COLO829 (cell line): ENCODE results near the gene PTPN12.
A peak's percentile ranks its signal among the peaks of the same experiment; 100 is the strongest.
"Not testable (repeated sequence)": the region's sequence is repeated elsewhere in the genome, so short reads cannot be mapped to it uniquely, and the experiment has no call there.

ENCODE experiments used
- DNase-seq: peaks from one replicate; pipeline ENCODE4 v3.0.0; 2012; ENCODE audit warnings: low spot score

The PTPN12 gene

DNA sequence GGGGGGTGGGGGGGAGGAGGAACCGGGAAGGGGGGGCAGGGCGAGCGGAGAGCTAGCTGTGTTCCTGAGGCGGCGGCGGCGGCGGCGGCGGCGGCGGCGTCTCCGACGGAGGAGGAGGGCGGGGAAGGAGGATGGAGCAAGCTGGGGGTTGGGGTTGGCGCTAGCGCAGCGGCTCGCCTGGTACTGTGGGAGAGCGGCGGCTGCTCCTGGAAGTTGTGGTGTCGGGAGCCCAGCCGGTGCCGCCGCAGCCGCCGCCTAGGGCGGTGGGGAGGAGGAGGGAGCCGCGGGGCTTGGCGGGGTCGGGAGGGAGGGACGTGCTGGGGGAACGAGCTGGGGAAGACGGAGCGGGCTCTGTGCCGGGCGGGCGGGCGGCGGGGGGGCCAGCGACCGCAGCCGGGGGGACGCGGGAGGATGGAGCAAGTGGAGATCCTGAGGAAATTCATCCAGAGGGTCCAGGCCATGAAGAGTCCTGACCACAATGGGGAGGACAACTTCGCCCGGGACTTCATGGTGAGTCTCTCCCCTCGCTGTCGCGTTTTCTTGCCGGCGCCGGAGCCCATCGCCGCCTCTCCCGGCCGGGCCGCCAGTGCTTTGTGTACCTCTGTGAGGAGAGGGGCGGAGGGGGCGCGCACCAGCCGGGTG, at the start of gene PTPN12:
TSS of gene PTPN12 (plus strand) at position 160 of the 642 bp plus-strand sequence. CDS start at position 412, 252 bp downstream.
- DNase-seq, result no peak

DNA sequence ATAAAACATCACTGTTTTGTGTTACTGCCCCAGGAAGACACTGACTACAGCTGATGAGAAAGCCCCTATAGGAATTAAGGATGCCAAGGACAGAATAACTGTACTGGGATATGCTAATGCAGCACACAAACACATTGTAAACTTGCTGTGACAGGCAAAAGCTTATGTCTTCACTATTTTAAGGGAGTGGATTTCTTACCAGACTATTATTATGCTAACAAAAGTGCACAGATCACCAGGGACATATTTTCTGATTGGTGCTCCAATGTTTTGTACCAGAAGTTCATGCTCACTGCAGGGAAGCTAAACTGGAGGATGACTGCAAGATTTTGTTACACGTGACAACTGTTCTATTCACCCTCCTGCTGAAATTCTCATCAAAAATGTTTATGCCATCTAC, 48.1 kb upstream of the PTPN12 start:
- DNase-seq, result no peak

DNA sequence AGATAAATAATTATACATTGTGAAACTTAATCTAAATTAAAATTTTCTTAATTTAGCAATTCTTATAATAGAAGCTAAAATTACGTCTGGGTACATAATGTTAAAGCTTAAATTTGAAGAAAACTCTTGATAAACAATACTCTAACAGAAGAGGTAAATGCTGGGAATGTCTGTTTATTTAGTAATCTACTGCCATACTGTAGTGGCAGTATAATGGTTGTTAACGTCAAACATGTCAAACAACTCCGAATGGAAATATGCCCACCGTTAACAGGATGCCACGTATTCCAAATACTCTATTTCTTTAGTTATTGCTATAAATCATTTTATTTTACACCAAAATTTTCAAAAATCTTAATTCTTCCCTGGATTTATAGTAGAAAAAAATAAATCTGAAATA, 40.0 kb upstream of the PTPN12 start:
- DNase-seq, result no peak

DNA sequence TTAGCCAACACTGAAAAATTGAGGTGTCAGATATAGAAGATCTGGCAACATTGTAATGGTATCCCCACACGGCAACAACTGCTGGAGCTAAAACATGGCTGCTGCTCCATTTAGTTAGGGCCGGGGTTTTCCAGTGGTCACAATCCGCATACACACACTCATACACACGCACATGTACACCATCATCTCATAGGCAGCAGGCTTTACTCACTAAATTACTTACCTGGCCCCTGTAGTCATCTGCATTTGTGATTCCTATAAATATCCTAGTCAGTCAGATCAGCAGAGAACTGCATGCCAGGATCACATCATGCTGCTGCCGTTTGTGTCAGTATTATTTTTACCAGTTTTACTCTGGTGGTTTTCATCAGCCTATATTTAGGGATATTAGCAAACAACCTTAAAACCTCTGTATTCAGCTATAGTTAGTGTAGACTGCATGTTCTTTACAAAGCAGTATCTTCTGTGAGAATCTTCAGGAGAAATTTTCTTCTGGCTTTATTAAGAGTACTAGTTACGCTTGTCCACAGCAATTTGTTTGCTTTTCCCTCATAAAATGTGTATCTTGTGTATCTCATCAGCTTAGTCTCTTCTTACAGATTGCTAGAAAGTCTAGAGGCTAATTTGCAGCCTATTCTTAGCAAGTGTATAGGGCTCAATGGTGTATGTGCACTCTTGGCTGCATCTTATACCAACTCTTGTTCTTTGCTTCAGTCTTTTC, 38.3 kb upstream of the PTPN12 start:
- no peak for DNase-seq

DNA sequence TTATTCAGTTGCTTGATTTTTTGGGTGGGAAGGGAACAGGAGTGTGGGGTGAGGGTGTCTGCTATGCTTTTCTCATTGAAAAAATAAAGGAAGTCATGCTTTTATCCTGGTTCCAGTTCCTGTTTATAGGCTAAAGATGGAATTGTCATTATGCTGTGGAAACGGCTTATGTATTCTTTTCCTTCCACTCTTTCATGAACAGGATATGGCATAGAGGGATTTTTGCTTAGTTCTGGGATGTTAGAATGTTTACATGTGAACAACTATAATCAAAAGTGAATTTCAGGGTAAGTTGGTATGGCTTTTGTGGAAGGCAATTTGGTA, 35.9 kb upstream of the PTPN12 start:
- no peak for DNase-seq

DNA sequence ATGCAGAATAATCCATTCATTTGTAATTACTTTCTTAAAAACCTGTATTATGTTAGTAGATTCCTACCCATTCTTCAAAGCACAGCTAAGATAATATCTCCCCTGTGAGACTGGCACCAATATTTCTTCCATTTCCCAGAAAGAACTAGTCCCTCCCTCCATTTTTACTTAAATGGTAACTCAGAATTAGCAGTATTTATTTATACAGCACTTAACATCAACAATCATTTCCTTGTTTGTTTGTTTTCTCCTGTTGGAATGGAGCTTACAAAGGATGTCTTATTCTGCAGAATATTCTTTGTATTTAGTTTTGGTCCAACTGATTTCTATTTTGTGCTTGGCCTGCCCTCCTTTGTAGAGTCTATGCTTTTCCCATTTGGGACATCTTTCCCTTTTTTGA, 32.1 kb upstream of the PTPN12 start:
- peak; percentile 16 for DNase-seq

DNA sequence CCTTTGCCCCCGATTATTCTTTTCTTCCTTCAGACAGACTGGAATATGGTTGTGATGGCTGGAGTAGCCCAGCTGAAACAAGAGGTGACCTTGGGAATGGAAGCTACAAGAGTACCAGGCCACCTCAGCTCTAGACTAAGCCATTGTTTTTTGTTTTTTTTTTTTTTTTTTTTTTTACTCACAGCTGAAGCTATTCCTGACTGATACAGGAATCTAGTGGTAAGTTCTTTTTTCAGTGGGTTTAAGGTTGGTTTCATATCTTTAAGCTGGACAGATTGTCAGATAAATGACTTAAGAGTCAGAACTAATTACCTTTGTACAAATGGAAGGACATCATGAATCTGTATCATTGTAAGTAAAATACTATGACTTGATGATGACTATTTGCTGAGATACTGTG, 30.2 kb upstream of the PTPN12 start:
- DNase-seq, result no peak

DNA sequence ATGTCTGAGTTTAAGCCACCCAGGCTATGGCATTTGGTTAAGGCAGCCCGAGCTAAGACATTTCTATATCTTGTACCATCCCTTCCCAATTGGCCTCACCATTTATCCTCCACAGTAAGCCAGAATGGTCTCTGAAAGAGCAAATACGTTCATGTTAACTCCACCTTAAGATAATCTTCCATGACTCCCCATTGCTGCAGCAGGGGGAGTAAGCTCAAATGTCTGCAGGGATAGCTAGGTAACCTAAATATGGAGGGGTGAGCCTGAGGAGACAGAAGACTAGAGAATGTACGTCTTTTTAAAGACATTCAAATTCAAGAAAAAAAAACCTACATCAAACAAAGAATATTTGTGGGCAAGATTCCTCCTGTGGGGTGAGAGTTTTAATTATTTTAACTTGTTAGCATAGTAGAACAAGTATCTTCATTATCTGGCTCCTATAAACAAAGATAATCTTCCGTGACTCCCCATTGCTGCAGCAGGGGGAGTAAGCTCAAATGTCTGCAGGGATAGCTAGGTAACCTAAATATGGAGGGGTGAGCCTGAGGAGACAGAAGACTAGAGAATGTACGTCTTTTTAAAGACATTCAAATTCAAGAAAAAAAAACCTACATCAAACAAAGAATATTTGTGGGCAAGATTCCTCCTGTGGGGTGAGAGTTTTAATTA, 24.0 kb upstream of the PTPN12 start:
- DNase-seq, result not testable (repeated sequence)

DNA sequence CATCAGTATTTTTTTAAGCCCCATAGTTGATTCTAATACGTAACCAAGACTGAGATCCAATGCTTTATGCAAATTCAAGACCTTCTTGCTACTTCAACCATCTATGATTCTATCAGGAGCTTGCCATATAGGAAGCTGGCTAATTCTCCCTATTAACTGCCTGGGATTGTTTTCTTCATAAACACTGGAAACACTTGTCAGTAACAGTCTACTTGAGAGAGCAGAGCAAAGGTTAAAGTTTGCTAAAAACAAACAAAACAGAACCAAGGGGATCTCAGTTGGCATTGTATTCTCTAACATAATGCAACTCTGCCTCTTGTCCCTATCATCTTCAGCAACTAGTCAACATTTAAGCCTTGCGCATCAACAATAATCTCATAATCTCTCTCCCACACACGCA, 21.0 kb upstream of the PTPN12 start:
- no peak for DNase-seq

DNA sequence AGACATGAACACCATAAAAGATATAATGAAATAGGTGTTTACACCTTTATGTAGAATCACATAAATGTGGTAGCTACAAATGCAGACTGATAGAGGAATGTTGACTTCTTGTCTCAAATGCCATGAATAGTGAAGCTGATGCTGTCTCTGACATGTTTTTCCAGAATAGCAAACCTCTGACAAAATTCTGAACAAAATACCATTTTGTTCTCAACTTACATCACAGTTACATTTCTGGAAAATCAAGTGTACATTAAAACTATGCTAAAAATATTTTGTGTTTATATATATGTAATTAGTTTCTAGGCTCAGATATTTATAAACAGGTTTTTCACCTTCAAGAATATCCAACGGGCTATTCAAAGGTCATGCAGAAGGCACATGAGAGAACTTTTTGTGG, 16.8 kb upstream of the PTPN12 start:
- no peak for DNase-seq

DNA sequence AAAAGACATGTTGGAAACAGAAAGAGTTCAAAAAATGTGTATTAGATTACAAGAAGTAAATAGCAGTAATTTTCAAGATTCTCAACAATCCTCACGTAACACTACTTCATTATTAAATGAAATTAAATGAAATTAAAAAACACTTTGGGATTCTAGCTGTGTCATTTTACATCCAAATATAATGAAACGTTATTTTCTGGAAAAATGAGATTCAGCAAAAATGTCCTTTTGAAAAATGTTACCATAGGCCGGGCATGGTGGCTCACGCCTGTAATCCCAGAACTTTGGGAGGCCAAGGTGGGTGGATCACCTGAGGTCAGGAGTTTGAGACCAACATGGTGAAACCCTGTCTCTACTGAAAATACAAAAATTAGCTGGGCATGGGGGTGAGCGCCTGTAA, 15.6 kb upstream of the PTPN12 start:
- not testable (repeated sequence) for DNase-seq

DNA sequence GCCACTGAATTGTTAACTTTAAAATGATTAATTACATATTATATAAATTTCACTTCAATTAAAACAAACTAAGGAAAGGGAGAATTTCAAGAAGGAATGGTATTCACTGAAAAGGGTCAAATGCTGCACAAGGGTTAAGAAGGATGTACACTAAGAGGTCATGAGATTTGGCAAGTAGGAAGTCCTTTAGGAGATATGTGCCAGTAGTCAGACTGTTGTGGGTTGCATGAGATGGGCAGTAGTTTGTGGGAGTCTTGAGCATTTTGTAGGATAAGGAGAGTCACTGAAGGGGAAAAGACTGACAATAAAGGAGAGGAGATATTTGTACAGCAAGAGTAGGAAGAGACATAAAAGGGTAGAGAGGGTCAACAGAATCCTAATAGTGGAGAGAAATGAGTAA, 12.4 kb upstream of the PTPN12 start:
- DNase-seq, result no peak

DNA sequence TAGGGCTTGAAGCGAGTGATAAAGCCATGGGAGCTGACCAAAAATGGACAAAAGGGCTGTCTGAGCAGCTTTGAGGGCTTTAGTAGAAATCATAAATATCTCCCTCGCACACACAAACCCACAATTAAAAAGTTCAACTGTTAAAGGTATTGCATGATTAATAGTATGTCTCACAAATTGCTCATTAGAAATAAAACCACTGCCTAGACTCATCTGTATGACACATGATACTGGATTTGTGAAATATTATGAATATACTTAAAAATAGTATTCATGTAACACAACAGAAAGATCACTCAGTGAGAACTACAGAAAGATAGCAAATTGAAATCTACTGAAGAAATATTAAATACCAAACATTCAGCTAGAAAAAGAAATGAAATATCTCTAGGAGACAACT, 11.9 kb upstream of the PTPN12 start:
- no peak for DNase-seq

DNA sequence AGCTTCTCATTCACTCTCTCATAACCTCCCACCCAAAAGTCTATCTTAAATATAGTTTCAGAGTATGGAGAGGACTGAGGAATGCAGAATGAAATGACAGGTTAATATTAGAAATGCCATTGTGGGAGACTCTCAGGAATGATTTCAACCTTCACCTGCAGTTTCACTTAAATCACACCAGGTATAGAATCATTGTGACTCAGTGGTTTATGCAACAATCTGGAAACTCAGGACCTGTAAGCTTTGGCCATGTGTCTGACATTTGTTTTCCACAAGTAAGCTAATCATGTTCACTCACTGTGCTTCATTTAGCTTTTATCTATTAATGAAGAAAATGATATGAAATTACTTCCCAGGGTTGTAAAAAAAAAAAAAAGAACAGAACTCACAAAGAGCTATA, 8.7 kb upstream of the PTPN12 start:
- DNase-seq, result no peak

DNA sequence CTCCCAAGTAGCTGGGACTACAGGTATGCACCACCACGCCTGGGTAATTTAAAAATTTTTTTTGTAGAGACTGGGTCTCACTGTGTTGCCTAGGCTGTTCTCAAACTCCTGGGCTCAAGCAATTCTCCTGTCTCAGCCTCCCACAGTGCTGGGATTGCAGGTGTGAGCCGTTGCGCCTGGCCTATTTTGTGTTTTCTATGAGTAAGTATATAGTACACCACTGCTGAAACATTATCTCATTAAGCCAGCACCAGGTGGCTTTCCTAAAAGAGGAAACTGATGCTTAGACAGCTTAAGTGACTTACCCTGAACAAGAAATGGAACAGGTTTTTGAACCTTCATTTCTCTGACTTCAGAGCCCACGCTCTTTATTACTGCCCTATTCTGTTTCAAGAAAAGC, 7.8 kb upstream of the PTPN12 start:
- no peak for DNase-seq

DNA sequence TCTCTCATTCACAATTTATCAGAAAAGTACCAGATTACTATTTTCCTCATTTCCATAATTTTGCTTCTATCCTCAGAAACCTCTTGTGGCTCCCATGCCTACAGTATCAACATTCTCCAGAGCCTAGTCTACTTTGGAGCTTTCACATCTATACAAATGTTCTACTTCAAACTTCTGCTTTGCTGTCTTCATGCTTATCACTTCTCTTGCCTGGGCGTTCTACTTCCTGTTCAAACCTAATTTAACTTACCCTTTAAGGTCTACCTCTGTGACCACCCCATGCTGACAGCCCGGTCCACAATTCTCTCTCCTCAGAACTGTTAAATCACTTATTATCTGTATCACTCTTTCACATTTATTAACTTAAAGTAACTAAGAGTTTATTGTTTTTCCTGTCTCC, 6.1 kb upstream of the PTPN12 start:
- no peak for DNase-seq

DNA sequence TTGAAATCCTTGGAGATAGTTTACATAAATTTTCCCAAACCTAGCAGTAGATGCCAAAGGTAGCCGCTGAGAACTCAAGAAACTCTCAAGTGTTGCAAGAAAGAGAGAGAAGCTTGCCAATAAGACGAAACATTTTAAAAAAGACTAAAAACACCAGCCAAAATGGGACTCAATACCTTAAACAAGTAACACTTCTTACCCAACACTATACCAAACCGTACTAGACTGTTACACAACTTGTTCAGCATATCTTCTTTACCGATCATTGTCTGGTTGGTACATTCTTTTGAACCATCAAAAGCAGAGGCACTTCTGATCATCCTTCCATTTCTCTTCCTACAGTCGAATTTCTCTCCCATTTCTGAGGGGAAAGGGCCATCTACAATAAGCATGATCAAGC, 4.8 kb upstream of the PTPN12 start:
- no peak for DNase-seq

DNA sequence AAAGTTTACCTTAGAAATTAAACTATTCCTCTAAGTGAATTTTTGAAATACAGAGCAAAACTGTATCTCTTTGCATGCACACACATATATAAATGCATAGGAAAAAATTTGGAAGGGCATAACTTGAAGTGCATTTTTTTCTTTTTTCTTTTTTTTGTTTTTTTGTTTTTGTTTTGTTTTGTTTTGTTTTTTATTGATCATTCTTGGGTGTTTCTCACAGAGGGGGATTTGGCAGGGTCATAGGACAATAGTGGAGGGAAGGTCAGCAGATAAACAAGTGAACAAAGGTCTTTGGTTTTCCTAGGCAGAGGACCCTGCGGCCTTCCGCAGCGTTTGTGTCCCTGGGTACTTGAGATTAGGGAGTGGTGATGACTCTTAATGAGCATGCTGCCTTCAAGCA, 4.4 kb upstream of the PTPN12 start:
- DNase-seq, result not testable (repeated sequence)

DNA sequence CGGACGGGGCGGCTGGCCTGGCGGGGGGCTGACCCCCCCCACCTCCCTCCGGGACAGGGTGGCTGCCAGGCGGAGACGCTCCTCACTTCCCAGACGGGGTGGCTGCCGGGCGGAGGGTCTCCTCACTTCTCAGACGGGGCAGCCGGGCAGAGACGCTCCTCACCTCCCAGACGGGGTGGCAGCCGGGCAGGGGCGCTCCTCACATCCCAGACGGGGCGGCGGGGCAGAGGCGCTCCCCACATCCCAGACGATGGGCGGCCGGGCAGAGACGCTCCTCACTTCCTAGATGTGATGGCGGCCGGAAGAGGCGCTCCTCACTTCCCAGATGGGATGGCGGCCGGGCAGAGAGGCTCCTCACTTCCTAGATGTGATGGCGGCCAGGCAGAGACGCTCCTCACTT, 3.0 kb upstream of the PTPN12 start:
- DNase-seq, result not testable (repeated sequence)

DNA sequence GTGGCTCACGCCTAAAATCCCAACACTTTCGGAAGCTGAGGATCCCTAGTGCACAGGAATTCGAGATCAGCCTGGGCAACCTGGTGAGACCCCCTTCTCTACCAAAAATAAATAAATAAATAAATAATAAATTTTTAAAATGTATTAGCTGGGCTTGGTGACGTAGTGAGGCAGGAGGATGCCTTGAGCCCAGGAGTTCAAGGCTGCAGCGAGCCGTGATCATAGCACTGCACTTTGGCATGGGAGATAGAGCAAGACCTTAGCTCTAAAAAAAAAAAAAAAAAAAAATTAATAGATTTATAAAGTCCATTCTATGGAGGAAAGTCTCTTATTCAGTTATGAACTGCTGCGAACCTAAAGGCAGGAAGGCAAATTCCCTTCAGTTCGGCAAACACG, 1.1 kb upstream of the PTPN12 start:
- no peak for DNase-seq

DNA sequence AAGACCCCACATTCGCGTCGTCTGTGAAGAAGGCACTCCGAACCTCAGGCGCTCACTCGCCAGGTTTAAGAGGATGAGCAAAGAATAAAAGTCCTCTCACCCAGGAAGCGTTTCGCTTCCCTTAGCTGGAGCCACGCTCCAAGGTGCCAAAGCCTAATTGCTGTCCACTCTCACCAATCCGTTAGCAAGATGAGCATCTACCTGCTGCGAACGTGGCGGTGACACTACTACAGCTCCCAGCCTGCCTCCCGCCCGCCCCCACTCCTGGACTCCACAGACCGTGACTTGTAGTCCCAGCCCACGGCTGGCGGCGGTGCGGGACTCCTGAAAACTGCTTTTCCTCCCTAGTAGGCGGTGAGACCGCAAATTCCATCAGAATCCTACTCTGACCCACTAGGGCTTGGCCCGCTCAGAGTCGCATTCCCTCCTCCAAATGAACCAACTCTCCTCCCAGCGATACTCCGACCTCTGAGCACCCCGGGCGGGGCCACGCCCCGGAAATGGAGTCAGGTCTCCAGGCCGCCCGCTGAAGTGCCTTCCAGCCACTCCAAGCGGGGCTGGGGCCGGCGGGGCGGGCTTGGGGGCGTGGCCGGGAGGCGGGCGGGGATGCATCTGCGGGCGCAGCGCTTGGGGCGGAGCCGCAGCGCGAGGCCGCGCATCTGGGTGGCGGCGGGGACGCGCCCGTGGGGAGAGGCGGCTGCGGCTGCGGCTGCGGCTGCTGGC, 521 bp upstream of the PTPN12 start:
- DNase-seq, result peak; percentile 99

DNA sequence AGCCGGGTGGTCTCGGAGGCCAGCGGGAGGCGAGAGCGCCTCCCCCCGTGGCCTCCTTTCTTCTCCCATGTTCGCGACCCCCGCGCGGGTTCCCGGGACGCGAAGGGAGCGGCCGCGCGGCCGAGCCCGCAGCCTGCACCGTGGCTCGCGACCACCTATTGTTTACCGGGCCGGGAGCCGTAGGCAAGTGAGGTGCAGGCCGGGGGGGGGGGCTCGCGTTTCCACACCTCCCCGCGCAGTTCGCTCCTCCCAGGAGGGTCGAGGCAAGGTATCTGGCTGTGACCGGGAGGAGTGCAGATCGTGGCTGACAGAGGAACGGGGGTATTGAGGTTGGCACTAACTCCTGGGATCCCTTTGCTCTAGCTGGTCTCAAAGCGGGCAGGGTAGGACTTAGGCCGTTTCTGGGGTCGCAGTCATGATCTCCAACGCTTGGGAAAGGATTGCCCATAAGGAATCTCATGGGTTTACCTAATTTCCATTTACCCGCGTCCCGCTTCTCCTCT, 734 bp downstream of the PTPN12 start:
- DNase-seq, result no peak
